Peyer's patch (tissue), 4 donors: Measurements from ENCODE around the gene KCNAB1. TPM values are rescaled to one million over a fixed set of nuclear protein-coding genes. Genes with fewer than 3 reads are reported as not detected.

ENCODE experiments used
- DNase-seq, 3 donors: peaks; one replicate each; pipeline ENCODE4 v3.0.0-alpha.2; 2017 to 2019
- H3K27ac ChIP-seq, 4 donors: fragments of 200-600 bp; sonication (generic); one replicate each; pipeline ENCODE4 v1.5.1; 2016 to 2019
- H3K27me3 ChIP-seq, 2 donors: fragments of 200-600 bp; sonication (generic); one replicate each; pipeline ENCODE4 v1.5.1; 2019
- H3K36me3 ChIP-seq, 3 donors: fragments of 200-600 bp; sonication (generic); one replicate each; pipeline ENCODE4 v1.5.1; 2016 to 2019
- H3K4me1 ChIP-seq, 4 donors: fragments of 200-600 bp; sonication (generic); one replicate each; pipeline ENCODE4 v1.5.1; 2016 to 2019
- H3K4me3 ChIP-seq, 4 donors: fragments of 200-600 bp; sonication (generic); 1 replicate in 3 of 4; 2 replicates in 1 of 4; pipeline ENCODE4 v1.5.1; 2016 to 2019; ENCODE audit warnings: mild to moderate bottlenecking in 1 of 4
- H3K9me3 ChIP-seq, 4 donors: fragments of 200-600 bp; sonication (generic); one replicate each; pipeline ENCODE4 v1.5.1; 2016 to 2019; ENCODE audit warnings: mild to moderate bottlenecking in 1 of 4
- POLR2A ChIP-seq, 2 donors: fragments of 450-650 bp; IDR thresholded peaks; one replicate each; pipeline ENCODE4 v1.5.1; 2017; ENCODE audit warnings: antibody characterized with exemption in 2 of 2, mild to moderate bottlenecking in 2 of 2, moderate library complexity in 2 of 2
- total RNA-seq, 4 donors: library from RNA; depleted of rRNA; stranded (reverse); fragments of >200 nt; gene quantifications; one replicate each; pipeline ENCODE4 v1.1.0, GENCODE V29; 2016
- TF ChIP-seq, protein P1 (sequence below), 6 experiments: fragments of 450-650 bp in 4 of 6; fragments of 200-600 bp in 2 of 6; sonication (generic) in 1 of 6; IDR thresholded peaks; one replicate each; pipeline ENCODE4 v1.5.1; 2017 to 2019; ENCODE audit warnings: antibody characterized with exemption in 6 of 6, mild to moderate bottlenecking in 3 of 6, moderate library complexity in 1 of 6

The KCNAB1 gene
- total RNA-seq, 4 donors from 2014 or later = 1.1 to 1.7 (median 1.6) TPM; not detected in 1

DNA sequence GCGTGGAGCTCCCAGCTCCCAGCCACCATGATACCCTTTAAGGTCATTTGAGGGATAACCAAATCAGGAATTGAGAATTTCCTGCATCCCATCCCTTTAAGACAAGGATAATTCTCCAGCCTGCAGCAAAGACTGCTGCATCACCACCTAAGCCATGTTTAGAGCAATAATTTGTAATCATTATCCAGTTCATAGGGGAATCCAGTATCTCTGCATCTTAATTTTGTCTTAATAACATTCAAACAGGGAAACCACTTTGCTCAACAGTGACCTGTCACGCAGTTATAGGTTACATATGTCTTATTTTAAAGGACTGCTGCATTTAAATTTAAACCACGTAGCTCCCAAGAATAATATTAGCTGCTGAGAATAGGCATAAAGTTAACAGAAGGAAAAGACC lies 246.2 kb downstream of the KCNAB1 start:
- TF ChIP-seq, protein P1, sequence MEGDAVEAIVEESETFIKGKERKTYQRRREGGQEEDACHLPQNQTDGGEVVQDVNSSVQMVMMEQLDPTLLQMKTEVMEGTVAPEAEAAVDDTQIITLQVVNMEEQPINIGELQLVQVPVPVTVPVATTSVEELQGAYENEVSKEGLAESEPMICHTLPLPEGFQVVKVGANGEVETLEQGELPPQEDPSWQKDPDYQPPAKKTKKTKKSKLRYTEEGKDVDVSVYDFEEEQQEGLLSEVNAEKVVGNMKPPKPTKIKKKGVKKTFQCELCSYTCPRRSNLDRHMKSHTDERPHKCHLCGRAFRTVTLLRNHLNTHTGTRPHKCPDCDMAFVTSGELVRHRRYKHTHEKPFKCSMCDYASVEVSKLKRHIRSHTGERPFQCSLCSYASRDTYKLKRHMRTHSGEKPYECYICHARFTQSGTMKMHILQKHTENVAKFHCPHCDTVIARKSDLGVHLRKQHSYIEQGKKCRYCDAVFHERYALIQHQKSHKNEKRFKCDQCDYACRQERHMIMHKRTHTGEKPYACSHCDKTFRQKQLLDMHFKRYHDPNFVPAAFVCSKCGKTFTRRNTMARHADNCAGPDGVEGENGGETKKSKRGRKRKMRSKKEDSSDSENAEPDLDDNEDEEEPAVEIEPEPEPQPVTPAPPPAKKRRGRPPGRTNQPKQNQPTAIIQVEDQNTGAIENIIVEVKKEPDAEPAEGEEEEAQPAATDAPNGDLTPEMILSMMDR (IDR thresholded peaks at IDR 0.05) = no peak
- TF ChIP-seq POLR2A (IDR thresholded peaks at IDR 0.05) = no peak

DNA sequence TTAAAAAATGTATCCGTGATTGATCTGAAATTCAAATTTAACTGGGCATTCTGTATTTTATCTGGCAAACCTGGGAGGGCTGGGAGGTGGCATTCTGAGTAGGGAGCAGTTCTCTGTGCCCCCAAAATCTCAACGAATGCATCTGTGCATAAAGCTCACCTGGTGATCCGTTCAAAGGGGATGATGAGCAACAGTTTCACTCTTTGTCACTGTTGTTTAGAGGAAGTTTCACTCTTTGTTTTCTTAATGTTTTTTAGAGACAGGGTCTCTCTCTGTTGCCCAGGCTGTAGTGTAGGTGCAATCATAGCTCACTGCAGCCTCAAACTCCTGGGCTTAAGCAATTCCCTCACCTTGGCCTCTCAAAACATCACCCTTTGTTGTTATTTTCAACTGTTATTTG lies 247.8 kb downstream of the KCNAB1 start:
- H3K4me3 ChIP-seq = no peak overlapping the region
- TF ChIP-seq, protein P1 (IDR thresholded peaks at IDR 0.05) = no peak
- no peak for TF ChIP-seq POLR2A (IDR thresholded peaks at IDR 0.05)
- H3K9me3 ChIP-seq = no peaks in the 10 kb centered on the region
- no peaks in the 10 kb centered on the region for H3K36me3 ChIP-seq
- H3K4me1 ChIP-seq = no peaks in the 10 kb centered on the region
- no peaks in the 10 kb centered on the region for H3K27me3 ChIP-seq
- no peak for DNase-seq
- no peak overlapping the region for H3K27ac ChIP-seq

More for the DNA sequence above, 246.2 kb downstream of the KCNAB1 start:
- Histone ChIP-seq H3K27me3 (no peaks in the 10 kb centered on the region), H3K4me1 (no peaks in the 10 kb centered on the region), H3K4me3 (no peak overlapping the region), H3K36me3 (no peaks in the 10 kb centered on the region), H3K9me3 (no peaks in the 10 kb centered on the region), H3K27ac (no peak overlapping the region)
- DNase-seq = no peak

DNA sequence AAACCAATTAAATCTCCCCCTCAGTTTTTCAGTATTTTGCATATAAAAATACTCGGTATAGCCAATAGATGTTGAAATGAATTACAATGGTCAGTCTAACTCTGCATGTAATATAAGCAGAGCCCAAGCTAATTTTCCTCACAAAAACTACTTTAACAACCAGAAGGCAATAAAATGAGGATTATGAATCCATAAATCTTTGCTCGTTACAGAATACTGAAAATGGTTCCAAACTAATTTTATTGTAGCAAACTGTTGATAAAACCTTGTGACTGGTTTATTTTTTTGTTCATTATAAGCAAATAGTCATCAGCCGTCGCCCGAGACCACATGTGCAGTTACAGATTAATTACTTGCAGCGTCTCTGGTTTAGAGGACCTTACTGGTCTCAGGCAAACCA lies 251.3 kb downstream of the KCNAB1 start:
- no peaks in the 10 kb centered on the region for H3K9me3 ChIP-seq
- H3K27ac ChIP-seq = no peak overlapping the region
- H3K36me3 ChIP-seq = no peaks in the 10 kb centered on the region
- H3K27me3 ChIP-seq = no peaks in the 10 kb centered on the region
- TF ChIP-seq, protein P1 (IDR thresholded peaks at IDR 0.05) = no peak
- no peak for TF ChIP-seq POLR2A (IDR thresholded peaks at IDR 0.05)
- H3K4me3 ChIP-seq = no peak overlapping the region
- H3K4me1 ChIP-seq = no peaks in the 10 kb centered on the region
- DNase-seq = no peak

DNA sequence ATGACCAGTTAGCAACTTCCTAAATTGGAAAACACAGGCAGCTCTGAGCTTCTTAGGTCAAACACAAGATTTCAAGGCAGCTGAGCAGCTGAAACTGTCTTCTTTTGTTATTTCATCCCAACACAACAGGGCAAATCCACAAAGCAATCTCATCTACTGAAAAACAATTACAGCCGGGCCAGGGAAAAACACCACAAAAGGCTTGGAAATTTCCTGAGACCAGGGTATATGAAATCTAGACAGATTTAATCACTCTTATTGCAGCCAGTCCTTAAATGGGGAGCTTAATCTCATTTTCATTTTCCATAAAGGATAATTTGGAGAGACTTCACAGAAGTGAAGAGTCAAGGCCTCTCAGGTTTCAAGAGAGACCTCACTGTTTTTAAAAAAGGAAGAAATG lies 252.7 kb downstream of the KCNAB1 start:
- H3K4me3 ChIP-seq = no peak overlapping the region
- H3K27ac ChIP-seq = no peak overlapping the region
- H3K4me1 ChIP-seq = no peaks in the 10 kb centered on the region
- TF ChIP-seq POLR2A (IDR thresholded peaks at IDR 0.05) = no peak
- TF ChIP-seq, protein P1 (IDR thresholded peaks at IDR 0.05) = no peak
- DNase-seq = no peak
- no peaks in the 10 kb centered on the region for H3K36me3 ChIP-seq
- H3K9me3 ChIP-seq = no peaks in the 10 kb centered on the region
- no peaks in the 10 kb centered on the region for H3K27me3 ChIP-seq

DNA sequence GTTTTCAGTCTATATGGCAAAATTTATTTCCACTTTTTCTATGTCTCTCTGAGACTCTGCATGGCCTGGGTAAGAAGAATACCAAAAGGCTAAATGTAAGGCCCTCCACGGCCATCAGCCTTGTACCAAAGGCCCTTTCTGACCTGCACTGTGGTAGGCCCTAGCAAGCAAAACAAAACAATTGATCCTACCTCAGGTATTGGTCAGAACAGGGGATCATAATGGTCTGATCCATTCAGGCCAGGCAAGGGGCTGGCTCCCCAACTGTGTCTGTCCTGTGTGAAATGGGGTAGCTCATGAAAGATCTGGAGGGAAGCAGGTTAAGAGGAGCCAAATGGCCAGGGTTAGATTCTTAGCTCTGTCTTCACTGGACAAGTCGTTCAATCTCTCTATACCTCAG lies 253.3 kb downstream of the KCNAB1 start:
- TF ChIP-seq POLR2A (IDR thresholded peaks at IDR 0.05) = no peak
- TF ChIP-seq, protein P1 (IDR thresholded peaks at IDR 0.05) = no peak
- H3K27me3 ChIP-seq = no peaks in the 10 kb centered on the region
- no peaks in the 10 kb centered on the region for H3K36me3 ChIP-seq
- H3K4me1 ChIP-seq = no peaks in the 10 kb centered on the region
- no peaks in the 10 kb centered on the region for H3K9me3 ChIP-seq
- no peak overlapping the region for H3K4me3 ChIP-seq
- DNase-seq = no peak
- no peak overlapping the region for H3K27ac ChIP-seq

DNA sequence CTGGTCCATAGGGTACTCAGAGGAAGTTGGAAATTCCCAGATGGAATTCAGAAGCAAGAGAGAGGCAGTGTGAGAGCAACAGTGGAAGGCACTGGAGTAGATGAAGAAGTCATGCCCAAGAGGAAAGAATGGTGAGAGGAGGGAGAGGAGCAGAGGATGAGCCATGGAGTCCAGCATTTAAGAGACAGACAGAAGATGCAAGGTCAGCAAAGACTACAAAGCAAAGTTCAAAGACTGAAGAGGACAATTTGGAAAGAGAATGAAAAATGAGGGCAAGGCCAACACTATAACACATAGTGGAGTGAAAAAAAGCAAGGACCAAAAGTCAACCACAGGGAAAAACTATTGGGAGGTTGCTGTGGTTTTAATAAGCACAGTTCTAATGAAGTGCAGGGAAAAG lies 255.8 kb downstream of the KCNAB1 start:
- no peak overlapping the region for H3K27ac ChIP-seq
- H3K9me3 ChIP-seq = no peaks in the 10 kb centered on the region
- no peaks in the 10 kb centered on the region for H3K36me3 ChIP-seq
- H3K4me1 ChIP-seq = no peaks in the 10 kb centered on the region
- H3K27me3 ChIP-seq = no peaks in the 10 kb centered on the region
- TF ChIP-seq POLR2A (IDR thresholded peaks at IDR 0.05) = no peak
- TF ChIP-seq, protein P1 (IDR thresholded peaks at IDR 0.05) = no peak
- no peak for DNase-seq
- H3K4me3 ChIP-seq = no peak overlapping the region
